ENCODE data around the gene BCR. TPM values are rescaled to one million over a fixed set of nuclear protein-coding genes. Genes with fewer than 3 reads are reported as not detected.

BCR gene
- total RNA-seq, 2 experiments from 2014 or later: 30.4 to 32.0 TPM

DNA sequence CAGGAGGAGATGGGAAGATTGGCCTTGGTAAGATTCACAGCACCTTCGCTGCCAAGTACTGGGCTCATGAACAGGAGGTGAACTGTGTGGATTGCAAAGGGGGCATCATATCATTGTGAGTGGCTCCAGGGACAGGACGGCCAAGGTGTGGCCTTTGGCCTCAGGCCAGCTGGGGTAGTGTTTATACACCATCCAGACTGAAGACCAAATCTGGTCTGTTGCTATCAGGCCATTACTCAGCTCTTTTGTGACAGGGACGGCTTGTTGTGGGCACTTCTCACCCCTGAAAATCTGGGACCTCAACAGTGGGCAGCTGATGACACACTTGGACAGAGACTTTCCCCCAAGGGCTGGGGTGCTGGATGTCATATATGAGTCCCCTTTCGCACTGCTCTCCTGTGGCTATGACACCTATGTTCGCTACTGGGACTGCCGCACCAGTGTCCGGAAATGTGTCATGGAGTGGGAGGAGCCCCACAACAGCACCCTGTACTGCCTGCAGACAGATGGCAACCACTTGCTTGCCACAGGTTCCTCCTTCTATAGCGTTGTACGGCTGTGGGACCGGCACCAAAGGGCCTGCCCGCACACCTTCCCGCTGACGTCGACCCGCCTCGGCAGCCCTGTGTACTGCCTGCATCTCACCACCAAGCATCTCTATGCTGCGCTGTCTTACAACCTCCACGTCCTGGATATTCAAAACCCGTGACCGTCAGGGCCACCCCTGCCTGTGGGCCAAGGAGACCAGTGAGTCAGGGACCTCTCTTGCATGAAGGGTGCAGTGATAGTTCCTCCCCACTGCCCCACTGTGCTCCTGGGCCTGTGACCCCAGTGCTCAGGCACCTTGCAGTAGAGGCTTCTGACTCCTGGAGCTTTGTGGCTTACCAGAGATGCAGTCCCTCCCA lies 83.6 kb downstream of the BCR start:
- peak overlapping the region; percentile 30 for H3K27ac Mint-ChIP-seq
- no peaks in the 10 kb centered on the region for H3K27me3 Mint-ChIP-seq
- TF ChIP-seq, protein P1, sequence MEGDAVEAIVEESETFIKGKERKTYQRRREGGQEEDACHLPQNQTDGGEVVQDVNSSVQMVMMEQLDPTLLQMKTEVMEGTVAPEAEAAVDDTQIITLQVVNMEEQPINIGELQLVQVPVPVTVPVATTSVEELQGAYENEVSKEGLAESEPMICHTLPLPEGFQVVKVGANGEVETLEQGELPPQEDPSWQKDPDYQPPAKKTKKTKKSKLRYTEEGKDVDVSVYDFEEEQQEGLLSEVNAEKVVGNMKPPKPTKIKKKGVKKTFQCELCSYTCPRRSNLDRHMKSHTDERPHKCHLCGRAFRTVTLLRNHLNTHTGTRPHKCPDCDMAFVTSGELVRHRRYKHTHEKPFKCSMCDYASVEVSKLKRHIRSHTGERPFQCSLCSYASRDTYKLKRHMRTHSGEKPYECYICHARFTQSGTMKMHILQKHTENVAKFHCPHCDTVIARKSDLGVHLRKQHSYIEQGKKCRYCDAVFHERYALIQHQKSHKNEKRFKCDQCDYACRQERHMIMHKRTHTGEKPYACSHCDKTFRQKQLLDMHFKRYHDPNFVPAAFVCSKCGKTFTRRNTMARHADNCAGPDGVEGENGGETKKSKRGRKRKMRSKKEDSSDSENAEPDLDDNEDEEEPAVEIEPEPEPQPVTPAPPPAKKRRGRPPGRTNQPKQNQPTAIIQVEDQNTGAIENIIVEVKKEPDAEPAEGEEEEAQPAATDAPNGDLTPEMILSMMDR (IDR thresholded peaks at IDR 0.05): no peak
- peak; percentile 94 for ATAC-seq
- no peak overlapping the region for H3K4me3 Mint-ChIP-seq
- H3K36me3 Mint-ChIP-seq (ENCODE audit: low read depth): peaks cover 4% of the 10 kb centered on the region
- no peaks in the 10 kb centered on the region for H3K4me1 Mint-ChIP-seq (ENCODE audit: low read depth)
- ChIA-PET CTCF (interaction anchor here (2.1 kb wide), 1 partner anchor 26 kb away, joined by 10 read pairs; no protein-coding TSS in a partner anchor), POLR2A (no interaction called here)
- H3K9me3 Mint-ChIP-seq: no peaks in the 10 kb centered on the region
- peak; percentile 64 for DNase-seq
- intact Hi-C loops (cut with micrococcal nuclease): no loop called here

DNA sequence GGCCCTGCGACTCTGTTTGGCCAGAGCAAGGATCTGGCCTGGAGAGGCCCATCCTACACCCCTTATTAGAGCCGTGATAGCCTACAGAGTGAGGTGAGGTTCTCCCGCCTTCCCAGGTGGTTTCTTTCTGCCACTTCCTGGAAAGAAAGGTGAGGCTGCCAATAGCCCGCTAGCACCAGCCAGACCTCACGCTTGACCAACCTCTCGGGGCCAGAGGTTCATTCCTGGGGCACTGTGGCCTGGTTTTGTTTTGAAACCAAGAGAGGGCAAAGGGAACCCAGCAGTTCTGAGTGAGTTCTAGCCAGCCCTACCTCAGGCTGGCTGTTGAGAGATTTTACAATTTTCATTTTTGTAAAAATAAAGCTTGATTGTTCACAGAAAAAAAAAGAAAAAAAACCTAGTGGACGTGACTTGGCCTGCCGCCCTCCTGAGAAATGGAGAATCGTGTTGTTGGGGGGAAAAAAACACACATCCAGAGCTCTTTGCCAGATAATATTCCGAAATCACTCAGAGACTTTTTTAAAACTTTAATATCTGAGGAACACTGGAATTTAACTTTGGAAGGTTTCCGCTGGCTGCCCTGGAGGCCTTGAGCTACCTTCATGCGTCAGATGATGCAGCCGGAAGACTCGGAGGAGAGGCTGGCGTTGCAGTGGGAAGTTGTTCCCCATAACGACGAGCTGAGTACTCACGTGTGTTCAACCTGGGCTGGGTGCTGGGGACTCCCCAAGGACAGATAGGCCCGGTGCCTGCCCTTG lies 84.5 kb downstream of the BCR start:
- H3K36me3 Mint-ChIP-seq (ENCODE audit: low read depth): peaks cover 4% of the 10 kb centered on the region
- H3K27ac Mint-ChIP-seq: peak overlapping the region; percentile 6
- intact Hi-C loops (cut with micrococcal nuclease): no loop called here
- TF ChIP-seq, protein P1 (IDR thresholded peaks at IDR 0.05): no peak
- POLR2A ChIA-PET: no interaction called here
- DNase-seq (no peak), ATAC-seq (no peak)
- CTCF ChIA-PET: interaction anchor here (1.5 to 2.1 kb wide), 2 partner anchors 17 to 25 kb away, joined by 4 to 10 read pairs; no protein-coding TSS in a partner anchor
- H3K4me1 Mint-ChIP-seq (ENCODE audit: low read depth): no peaks in the 10 kb centered on the region
- H3K4me3 Mint-ChIP-seq: no peak overlapping the region
- no peaks in the 10 kb centered on the region for H3K9me3 Mint-ChIP-seq
- no peaks in the 10 kb centered on the region for H3K27me3 Mint-ChIP-seq

DNA sequence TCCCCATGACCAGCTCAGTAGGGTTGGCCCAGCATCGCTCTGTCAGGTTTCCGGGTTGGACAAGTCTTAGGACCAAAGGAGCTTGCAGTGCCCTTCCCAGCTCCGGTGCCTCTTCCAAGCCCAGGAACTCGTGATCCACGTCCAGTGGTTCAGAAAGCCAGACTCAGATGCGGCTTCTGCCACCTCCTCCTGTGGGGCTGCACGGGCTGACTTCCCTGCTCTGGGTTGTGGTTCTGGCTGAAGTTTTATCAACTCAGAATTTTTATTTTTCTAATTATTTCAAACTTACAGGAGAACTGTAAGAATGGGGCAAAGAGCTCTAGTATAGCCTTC lies 85.0 kb downstream of the BCR start:
- Mint-ChIP-seq H3K27ac (no peak overlapping the region), H3K36me3 (ENCODE audit: low read depth) (peaks cover 4% of the 10 kb centered on the region), H3K4me1 (ENCODE audit: low read depth) (no peaks in the 10 kb centered on the region), H3K4me3 (no peak overlapping the region), H3K27me3 (no peaks in the 10 kb centered on the region), H3K9me3 (no peaks in the 10 kb centered on the region)
- TF ChIP-seq, protein P1 (IDR thresholded peaks at IDR 0.05): no peak
- POLR2A ChIA-PET: no interaction called here
- intact Hi-C loops (cut with micrococcal nuclease): no loop called here
- no peak for ATAC-seq
- CTCF ChIA-PET: interaction anchor here (1.5 to 2.1 kb wide), 2 partner anchors 17 to 24 kb away, joined by 4 to 10 read pairs; no protein-coding TSS in a partner anchor
- DNase-seq: no peak

DNA sequence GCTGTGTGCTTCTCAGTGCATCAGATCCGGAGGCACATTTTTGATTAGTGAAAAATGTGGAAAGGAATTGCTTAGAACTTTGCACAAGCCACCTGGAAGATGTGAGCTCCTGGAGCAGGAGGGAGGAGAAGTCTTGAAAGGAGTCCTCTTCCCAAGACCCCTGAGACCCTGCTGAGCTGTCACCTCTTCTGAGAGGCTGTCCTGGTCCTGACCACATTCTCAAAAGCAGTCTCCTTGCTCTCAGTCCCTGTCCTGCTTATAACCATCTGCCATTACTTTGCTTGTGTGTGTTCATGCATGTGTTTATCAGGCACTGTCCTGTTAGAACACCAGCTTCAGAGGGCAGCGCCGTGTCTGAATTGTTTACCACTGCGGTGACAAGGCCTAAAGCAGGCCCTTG lies 86.5 kb downstream of the BCR start:
- H3K27me3 Mint-ChIP-seq: no peaks in the 10 kb centered on the region
- no peaks in the 10 kb centered on the region for H3K9me3 Mint-ChIP-seq
- no peak for DNase-seq
- peaks cover 4% of the 10 kb centered on the region for H3K36me3 Mint-ChIP-seq (ENCODE audit: low read depth)
- TF ChIP-seq, protein P1 (IDR thresholded peaks at IDR 0.05): no peak
- no peak for ATAC-seq
- no peak overlapping the region for H3K27ac Mint-ChIP-seq
- intact Hi-C loops (cut with micrococcal nuclease): no loop called here
- ChIA-PET CTCF (interaction anchor here (3.1 kb wide), 1 partner anchor 89 kb away, joined by 8 read pairs; no protein-coding TSS in a partner anchor), POLR2A (no interaction called here)
- H3K4me1 Mint-ChIP-seq (ENCODE audit: low read depth): no peaks in the 10 kb centered on the region
- H3K4me3 Mint-ChIP-seq: no peak overlapping the region

Data from activated CD8-positive, alpha-beta T cell treated with anti-CD3 and anti-CD28 coated beads for 36 hours (primary cell).